Stimulated activated CD4-positive, alpha-beta T cell treated with anti-CD3 and anti-CD28 coated beads, Interleukin-1b, Interleukin-23, amount 100 ng/mL, for 24 hours (primary cell): ENCODE data around the gene MAML2.

Experiments used
- DNase-seq, 4 experiments: peaks; one replicate each; pipeline ENCODE4 v3.0.0-alpha.2; 2020; ENCODE audit warnings: low read depth in 4 of 4, low spot score in 1 of 4

Gene MAML2

DNA sequence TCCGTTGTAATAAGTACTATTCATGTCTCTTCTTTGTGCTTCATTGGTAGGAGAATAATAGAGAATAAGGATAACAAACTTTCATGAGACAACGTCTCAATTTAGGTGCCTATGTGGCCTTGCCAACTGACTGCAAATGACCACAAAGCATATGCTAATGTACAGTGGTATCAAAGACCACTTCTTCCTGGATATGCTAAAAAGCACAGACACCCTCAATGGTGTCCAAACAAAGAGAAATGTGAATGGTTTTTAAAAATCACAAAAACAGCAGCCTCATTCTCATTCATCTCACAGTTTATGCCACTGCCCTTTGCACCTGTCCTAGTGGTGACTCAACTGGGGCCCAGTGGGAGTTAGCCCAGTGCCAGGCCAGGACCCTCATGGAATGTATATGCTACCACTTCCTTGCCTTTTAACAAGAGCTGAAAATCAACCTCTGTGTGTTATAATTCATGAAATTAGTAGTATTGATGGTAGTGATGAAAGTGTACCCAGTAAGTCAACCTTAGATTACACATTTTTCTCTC is 353.9 kb downstream of the MAML2 start:
- DNase-seq = no peak

DNA sequence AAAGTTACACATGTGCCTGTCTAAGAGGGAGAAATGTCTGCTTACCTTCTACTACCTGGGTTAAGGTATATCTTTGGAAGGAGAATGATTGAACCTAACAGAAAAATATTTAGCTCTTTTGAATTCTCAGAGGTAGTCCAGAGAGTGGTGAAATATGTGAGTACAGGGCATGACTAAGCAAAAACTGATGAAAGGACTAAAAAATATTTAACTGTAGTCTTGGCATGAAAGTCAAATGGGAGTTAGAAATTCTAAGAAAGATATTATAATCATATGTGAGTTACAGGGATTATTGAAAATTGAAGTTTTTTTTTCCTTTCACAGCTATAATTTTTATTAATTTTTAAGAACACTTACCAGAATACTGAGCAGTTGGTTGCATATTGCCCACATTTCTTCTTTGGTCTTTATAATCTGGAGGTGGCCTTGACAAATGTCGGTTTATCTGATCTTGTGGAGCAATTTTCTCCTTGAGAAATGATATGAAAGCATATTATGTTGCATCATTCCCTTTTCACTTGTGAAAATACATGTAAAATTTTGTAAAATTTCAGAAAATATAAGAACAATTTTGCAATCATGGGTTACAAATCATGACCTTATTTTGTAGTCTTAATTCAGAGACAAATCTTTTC is 357.7 kb downstream of the MAML2 start:
- no peak for DNase-seq

DNA sequence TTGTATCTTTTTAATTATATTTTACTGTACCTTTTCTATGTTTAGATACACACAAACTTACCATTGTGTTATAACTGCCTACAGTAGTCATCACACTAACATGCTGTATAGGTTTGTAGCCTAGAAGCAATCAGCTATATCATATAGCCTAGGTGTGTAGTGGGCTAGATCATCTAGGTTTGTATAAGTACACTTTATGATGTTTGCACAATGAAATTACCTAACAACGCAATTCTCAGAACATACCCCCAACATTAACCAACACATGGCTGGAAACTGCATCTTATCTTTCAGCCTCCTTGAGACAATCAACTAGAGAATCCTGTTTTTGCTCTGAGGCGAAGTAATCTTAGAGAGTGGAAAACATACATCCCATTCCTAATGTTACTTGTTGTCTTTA is 358.9 kb downstream of the MAML2 start:
- DNase-seq = no peak

DNA sequence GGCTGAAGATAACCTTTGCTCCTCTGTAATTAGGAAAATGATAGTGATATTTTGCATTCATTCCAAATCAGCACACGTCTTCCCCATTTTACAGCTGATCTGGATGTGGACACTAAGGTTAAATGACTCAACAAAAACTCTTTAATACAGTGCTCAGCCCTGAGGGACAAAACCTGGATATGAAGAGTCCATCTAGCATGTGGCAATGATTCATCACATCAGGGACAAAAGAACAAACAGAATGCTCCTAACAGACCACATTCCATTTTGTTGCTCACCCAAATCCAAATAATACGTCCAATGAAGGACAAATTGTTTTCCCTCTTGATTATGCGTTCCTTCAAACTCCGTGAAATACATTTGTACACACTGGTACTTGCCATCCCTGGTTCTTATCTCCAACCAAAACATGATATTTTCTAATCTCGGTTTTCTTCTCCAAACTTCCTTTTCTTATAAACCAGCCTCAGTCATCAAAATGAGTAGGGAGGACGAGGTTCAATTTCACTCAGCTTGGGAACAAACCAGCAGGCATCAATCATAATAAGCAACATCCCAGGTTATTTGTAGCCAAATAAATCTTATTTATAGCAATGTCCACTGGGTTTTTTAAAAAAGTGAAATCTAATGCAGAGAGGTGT is 365.3 kb downstream of the MAML2 start:
- DNase-seq = no peak

DNA sequence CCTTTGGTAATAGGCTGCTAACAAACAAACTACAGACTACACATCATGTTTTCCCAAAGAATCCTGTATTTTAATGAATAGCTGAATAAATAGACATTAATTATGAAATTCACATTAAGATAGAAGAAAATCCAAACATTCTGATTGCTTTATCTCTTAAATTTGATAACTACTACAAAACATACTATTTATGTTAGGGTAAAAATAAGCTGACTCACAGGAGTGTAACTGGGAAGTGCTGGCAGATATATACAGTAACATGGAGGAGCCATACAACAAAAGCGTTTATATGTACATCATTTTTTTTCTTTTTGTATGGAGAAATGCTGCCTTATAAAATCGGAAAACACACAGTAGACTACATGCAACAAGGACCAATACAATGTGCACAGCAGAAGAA is 366.4 kb downstream of the MAML2 start:
- DNase-seq = no peak

DNA sequence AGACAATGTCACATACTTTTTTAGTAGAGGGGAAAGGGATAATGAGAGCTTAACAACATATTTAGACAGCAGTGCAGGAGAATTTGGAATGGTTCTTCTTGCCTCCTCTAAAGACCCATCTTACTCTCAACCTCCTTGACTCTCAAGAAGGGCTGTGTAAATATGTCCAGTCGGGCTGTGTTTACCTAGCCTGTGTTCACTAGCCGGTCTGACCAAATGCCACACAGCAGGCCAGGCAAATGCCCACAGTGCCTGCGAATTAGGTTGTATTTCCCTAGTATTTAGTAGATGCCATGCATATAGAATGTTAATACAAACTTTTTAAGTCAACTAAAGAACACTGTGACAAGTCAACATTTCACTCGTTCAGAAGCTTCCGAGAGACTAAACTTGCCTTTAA is 367.7 kb downstream of the MAML2 start:
- DNase-seq = no peak

DNA sequence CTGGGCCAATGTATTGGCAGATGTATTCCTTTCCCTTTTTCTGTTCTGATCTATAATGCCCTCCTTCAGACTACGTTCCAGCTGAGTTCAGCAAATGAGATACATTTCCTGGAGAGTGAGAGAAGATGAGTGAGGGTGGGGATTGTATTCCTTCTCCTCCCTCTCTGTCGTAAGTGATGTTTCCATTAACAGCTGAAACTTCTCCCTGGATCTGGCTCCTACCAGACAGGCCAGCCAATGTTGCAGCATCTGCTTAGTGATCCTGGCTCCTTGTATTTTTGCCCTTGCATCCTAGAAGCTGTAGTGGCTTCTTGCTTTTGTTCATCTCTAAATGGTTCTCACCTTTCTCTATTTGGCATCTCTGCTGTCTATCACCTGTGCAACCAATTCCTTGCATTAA is 370.9 kb downstream of the MAML2 start:
- no peak for DNase-seq

DNA sequence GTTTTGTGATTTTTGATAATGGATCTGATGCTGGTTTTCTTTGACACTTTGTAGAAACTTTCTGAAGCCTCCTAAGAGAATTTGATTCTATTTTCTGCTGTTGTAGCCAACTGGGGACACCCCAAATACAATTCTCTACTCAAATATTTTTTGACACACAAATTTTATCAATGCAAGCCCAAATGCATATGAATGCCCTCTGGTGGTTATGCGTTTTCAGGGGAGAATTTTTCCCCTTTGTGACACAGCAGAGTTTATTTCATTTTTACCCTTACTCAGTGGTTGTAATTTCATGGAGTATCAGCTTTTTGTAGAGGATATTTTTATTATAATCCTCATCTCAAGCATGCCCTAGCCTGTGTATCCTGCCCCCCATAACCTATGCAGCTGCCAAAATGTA is 374.4 kb downstream of the MAML2 start:
- no peak for DNase-seq

DNA sequence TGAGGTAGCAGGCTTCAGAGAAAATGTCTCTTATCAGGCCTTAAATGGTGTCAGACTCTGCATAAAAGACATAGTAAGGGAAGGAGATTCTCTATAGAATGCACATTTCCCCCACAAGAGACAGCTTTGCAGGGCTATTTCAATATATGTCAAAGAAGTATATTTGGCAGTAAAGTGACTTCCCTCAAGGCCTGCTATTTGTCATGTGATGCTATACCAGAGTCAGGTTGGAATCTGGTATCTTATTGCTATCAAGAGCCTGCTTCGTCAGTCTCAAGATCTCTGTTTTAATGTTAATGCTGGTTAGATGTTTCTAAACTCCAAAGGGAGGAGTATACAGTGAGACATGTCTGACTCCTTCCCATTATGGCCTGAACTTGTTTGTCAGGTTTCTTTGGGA is 378.7 kb downstream of the MAML2 start:
- no peak for DNase-seq

DNA sequence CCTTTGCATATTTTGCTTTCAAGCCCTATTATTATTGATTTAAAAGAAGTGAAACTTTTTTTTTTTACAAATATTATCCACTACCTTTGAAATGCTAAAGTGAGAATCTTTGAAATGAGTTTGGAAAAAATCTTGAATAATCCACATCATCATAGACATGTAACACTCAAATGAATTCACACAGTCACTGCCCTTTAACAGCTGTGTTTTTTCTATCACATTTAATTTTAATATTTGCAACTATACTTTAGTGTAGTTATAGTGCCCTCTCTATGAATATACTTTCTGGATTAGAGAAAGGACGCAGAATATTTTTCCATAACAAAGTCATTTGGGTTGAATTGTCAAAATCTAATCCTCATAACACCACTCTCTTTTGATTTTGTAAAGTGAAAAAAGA is 381.2 kb downstream of the MAML2 start:
- no peak for DNase-seq

DNA sequence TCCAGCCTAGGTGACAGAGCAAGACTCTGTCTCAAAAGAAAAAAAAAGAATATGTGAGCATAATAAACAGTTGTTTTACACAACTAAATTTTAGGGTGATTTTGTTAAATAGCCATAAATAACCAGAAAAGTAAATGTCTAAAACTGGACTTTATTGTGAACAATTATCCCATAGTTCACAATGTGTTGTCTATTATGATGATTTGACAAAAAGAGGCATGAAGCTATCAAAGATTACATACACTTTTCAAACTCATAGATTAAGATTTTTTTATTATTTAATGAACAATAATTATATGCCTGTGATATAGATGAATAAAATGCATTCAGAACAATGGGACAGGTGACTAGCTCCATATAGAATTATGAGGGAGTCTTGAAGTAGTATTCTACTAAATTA is 392.1 kb downstream of the MAML2 start:
- DNase-seq = no peak

DNA sequence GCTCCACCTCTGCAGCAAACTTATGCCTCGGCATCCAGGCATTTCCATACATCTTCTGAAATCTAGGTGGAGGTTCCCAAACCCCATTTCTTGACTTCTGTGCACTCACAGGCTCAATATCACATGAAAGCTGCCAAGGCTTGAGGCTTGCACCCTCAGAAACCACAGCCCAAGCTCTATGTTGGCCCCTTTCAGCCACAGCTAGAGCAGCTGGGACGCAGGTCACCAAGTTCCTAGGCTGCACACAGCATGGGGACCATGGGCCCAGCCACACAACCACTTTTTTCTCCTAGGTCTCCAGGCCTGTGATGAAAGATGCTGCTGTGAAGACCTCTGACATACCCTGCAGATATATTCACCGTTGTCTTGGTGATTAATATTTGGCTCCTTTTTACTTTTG is 394.4 kb downstream of the MAML2 start:
- no peak for DNase-seq

DNA sequence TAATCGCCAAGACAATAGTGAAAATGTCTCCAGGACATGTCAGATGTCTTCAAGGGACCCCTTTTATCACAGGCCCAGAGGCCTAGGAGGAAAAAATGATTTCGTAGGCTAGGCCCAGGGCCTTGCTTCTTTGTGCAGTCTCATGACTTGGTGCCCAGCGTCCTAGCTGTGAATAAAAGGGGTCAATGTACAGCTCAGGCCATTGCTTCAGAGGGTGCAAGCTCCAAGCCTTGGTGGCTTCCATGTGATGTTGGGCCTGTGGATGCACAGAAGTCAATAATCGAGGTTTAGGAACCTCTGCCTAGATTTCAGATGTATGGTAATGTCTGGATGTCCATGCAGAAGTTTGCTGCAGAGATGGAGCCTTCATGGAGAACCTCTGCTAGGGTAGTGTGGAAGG is 398.4 kb downstream of the MAML2 start:
- DNase-seq = no peak

DNA sequence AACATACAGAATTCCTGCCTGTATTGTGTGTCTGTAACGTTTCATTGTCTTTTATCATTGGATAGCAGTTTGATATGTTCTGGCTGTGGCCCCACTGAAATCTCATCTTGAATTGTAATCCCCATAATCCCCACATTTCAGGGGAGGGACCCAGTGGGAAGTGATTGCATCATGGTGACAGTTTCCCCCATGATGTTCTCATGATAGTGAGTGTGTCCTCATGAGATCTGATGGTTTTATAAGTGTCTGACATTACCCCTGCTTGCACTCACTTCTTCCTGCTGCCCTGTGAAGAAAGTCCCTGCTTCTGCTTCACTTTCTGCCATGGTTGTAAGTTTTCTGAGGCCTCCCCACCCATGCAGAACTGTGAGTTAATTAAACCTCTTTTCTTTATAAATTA is 399.4 kb downstream of the MAML2 start:
- no peak for DNase-seq

DNA sequence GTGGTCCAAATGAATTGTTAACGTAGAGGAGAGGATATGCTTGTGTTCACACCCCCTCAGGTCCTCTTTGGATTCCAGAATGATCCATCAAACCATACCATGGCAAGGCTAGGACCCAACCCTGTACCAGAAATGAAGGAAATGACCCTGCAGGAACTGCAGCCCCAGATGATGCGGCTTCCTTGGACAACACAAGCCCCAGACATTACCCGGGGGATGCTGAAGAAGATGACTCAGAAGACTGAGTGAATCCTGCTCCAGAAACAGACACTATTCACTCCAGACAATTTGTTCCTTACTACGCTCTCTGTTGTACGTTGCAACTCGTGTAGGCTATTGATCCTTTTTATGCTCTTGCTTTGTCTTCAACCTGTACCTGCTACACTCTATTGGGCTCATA is 403.9 kb downstream of the MAML2 start:
- DNase-seq = no peak

DNA sequence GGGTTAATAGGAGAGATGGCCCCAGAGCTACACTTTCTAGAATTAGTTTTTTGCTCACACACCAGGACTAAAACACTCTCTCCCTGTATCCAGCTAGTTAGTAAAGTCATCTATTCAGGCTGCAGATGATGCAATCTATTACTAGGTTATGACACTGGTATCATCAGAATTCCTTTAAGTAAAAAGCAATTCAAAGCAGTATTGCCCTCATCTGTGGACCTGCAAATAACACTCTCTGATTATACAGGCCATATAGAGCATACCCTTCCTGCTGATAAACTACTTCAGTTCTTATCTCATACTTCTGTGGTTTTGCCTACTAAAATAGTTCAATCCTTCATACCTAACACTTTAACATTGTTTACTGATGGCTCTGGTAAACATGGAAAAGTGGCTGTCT is 405.6 kb downstream of the MAML2 start:
- DNase-seq = no peak

DNA sequence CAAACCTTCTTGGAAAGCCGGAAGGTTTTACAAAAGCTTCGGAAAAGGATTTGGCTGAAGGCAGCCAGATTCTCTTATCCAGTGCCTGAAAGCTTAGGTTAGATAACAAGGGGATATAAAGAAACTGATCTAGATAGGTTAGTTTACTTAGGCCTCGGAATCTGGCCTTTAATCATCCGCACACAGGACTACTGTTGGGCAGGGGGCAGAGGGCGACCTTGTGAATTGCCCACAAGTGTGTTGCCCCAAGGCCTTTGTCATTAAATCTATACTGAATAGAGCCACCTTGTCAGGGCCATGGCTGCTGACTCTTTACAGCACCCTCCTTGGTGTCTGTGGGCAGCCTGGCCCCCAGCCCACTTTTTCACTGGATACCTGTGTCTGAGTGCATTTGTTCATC is 409.4 kb downstream of the MAML2 start:
- DNase-seq = no peak

DNA sequence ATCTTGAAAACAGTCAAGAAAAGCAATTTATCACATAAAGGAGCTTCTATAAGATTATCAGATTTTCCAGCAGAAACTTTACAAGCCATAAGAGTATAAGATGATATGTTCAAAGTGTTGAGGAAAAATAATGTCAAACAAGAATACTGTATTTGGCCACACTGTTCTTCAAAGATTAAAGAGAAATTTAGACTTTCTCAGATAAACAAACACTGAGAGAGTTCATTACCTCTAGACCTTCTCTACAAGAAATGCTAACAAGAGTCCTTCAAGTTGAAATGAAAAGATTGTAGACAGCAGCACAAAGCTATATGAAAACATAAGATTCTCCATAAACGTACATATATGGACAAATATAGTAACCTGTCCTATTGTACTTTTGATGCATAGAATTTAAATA is 411.1 kb downstream of the MAML2 start:
- DNase-seq = no peak

DNA sequence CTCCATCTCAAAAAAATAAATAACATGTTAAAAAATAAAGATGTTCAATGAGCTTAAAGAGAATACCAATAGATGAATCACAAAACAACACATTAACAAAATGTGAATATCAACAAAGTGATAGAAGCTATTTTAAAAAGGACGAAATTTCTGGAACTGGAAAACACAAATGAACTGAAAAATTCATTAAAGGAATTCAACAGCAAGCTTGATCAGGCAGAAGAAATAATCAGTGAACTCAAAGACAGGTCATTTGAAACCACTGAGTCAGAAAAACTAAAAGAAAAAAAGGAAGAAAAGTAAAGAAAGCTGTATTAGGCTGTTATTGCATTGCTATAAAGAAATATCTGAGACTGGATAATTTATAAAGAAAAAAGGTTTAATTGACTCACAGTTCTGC is 412.0 kb downstream of the MAML2 start:
- DNase-seq = no peak

DNA sequence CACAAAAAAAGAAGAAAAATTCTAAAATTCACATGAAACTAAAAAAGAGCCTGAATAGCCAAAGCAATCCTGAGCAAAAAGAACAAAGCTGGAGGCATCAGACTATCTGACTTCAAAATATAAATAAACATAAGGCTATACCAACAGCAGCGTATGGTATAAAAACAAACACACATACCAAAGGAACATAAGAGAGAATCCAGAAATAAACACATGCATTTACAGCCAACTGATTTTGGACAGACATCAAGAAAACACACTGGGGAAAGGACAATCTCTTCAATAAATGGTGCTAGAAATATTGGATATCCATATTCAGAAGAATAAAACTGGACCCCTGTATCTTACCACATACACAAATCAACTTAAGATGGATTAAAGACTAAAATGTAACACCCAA is 416.3 kb downstream of the MAML2 start:
- no peak for DNase-seq
